GM18508 (cell line): ENCODE measurements around the gene BASP1.
A peak's percentile ranks its signal among the peaks of the same experiment; 100 is the strongest.

ENCODE experiments used
- ATAC-seq: cut with Tn5 transposase; IDR thresholded peaks from one replicate; pipeline ENCODE4 v1.9.1; 2021; ENCODE audit warnings: moderate number of reproducible peaks; ENCODE audit not compliant: insufficient read depth, unreplicated experiment

Gene BASP1

GRCh38 chr5:17217493-17218352, at the start of gene BASP1:
BASP1 (plus strand) TSS chr5:17217631; CDS start chr5:17275217, 57,586 bp downstream.
- no peak for ATAC-seq

GRCh38 chr5:17169507-17169906, 47.9 kb upstream of the BASP1 start:
- ATAC-seq, result no peak

DNA sequence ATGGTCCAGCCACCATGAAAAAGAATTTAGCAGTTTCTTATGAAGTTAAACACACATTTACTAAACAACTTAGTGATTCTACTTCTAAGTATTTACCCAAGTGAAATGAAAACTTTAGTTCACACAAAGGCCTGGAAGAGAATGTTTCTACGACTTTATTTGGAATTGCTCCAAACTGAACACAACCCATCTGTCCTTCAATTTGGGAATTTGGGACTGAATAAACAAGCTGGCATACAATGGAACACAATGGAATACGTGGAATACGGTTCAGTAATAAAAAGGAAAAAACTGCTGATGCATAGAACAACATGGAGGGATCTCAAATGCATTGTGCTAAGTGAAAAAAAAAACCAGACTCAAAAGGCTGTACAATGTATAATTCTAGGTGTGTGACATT, 44.6 kb upstream of the BASP1 start:
- no peak for ATAC-seq

- no peak for ATAC-seq
These were observed 42.5 kb upstream of the BASP1 start for GRCh38 chr5:17174965-17175364.

DNA sequence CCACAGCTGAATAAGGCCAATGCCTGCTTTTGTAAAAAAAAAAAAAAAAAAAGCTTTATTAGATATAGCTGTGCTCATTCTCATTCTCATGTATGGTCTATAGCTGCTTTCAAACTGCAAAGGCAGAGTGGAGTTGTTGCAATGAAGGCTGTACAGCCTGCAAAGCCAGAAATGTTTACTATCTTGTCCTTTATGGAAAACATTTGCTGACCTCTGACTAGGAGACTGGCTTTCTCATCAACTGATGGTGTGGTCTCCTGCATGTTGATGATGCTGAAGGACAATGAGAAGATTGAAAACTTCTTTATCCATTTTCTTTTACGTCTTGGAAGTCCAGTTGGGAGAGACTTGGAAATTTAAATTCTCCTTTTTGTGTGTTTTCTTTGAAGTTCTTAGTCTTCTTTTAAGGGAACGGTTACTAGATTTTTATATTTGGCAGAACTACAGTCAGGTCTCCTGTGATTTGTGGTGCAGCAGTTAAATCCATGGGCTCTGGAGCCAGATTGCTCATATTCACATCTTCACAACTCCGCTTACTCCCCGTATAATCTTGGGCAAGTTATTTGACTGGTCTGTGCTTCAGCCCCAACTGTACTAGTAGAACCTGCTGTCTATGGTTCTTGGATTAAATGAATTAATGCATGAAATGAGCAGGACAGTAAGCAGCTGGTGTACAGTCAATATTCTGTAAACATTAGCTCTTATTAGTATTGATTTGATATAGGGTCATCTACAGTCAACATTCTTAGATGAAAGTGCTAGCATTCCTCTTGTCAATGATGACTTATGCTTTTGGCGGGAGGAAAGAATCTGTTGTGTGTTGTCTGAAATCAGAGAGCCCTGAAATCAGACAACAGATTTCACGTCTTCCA, 39.7 kb upstream of the BASP1 start:
- ATAC-seq, result no peak

DNA sequence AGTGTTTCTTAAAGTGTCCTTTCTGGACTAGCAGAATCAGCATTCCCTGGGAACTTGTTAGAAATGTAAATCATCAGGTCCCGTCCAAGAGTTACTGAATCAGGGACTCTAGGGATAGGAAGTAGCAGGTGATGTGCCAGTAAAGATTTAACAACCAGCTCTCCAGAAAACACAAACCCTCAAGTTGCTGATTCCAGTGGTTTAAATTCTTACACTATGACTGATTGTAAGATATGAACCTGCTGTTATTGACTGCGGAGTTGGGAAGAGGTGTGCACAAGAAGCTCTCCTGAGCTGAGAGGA, 39.1 kb upstream of the BASP1 start:
- ATAC-seq, result no peak

DNA sequence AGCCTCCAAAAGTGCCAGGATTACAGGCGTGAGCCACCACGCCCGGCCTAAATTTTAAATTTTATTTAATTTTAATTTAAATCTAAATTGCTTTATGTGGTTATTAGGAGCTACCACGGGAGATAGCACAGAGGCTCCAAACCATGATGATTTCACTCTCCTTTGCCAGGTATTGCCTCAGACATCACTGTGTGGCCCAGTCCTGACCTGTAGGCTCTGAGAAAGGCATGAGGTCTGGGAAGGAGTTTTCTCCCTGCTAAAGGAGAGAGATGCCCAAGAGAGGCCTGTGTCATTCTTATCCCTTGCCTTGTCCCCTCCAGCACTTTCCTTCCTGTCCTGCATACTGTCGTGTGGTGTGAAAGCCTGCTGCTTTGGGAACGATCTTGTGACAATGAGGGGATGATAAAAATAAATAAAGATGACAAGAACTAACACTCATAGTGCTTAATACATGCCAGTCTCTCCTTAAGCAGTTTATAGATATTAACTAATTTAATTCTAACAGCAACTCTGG, 37.0 kb upstream of the BASP1 start:
- ATAC-seq, result no peak

- ATAC-seq, result no peak
These were observed 36.3 kb upstream of the BASP1 start for GRCh38 chr5:17180864-17181723.

GRCh38 chr5:17182494-17182893, 34.9 kb upstream of the BASP1 start:
- ATAC-seq, result no peak

- no peak for ATAC-seq
These were observed 34.5 kb upstream of the BASP1 start for GRCh38 chr5:17182981-17183380.

DNA sequence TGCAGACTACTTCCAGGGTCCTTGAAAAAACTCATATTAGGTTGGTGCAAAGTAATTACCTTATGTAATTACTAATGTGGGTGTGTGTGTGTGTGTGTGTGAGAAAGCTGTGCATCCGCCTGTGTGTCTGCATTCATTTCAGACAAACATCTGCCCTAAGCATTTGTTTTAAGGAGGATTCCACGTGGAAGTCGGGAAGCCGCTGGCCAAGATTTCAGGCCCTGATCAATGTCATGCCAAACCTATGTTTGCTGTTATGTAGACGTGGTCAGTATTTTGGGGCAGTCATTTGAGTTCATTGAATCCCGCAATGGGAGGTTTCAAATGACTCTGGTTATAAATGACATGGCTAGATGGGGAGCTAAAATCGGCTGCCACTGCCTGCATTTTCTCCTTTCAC, 33.6 kb upstream of the BASP1 start:
- no peak for ATAC-seq

DNA sequence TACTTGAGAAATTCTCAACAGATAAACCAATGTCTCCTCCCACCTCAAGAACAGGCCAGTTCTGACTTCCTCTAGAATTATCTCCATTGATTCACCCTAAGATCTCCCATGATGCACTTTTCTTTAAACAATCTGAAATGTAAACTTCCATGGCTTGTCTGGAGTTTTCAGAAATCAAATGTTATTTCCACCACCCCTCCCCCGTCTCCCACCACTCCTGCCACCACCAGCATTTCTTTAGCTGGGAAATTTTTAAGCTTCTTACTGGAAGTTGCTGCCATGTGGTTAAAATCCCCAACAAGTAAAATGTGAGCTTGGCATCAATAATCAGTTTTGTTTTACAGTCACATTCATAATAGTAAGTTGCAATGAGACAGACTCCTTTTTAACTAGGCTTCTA, 32.8 kb upstream of the BASP1 start:
- ATAC-seq, result no peak

DNA sequence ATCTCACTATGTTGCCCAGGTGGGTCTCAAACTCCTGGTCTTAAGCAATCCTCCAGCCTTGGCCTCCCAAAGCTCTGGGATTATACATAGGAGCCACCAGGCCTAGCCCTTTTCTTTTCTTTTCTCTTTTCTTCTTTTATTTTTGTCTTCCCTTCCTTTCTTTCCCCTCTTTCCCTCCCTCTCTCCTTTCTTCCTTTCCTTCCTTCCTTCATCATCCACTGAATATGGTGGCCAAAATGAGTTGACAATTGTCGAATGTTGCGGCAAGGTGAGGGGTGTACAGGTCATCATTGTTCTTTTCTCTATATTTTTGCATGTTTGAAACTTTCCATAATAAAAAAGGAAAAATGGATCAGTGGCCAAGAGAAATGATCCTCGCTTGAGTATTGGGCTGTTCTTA, 32.1 kb upstream of the BASP1 start:
- ATAC-seq, result no peak

DNA sequence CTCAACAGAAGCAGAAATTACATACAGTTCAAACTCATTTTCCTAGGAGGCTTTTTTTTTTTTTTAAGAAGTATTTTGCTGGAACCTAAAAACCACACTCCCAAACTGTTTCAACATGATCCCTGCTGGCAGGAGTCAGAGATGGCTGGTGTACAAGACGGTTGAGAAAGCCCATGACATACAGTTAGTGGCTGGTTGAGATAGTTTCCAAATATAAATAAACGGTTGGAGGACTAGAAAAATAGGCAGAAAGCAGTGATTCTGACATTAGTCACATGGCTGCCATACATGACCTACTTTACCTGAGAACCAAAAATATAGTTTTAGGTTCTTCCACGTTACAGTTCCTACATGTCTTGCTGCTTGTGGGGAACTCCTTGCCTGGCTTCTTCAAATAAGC, 31.7 kb upstream of the BASP1 start:
- ATAC-seq, result no peak

DNA sequence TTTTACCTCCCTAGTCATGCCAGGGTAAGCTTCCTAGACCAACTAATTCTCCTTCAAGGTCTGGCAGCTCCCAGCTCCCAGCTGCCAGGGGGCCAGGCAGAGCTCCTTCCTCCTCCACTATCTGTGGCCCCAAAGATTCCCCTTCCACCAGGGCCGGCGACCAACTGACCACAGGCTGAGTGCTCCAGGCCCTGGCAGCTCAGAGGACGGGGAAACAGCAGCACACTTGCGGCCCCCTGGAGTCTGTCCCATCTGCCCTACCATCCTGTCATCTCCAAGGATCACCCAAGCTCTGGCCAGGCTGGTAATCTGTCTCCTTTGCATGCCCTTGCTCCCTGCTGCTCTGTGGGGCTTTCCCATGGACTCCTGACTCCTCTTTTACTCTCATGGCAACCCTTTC, 31.2 kb upstream of the BASP1 start:
- ATAC-seq, result no peak

- no peak for ATAC-seq
These were observed 30.2 kb upstream of the BASP1 start for GRCh38 chr5:17187011-17187785.

- no peak for ATAC-seq
These were observed 29.7 kb upstream of the BASP1 start for GRCh38 chr5:17187786-17188170.

- ATAC-seq, result peak; percentile 81
These were observed 27.9 kb upstream of the BASP1 start for GRCh38 chr5:17189381-17190036.

GRCh38 chr5:17190242-17190778, 27.1 kb upstream of the BASP1 start:
- no peak for ATAC-seq
